NCI-H1930 (cell line): ENCODE results near the gene NPFFR1.
"Not testable (repeated sequence)": the region's sequence is repeated elsewhere in the genome, so short reads cannot be mapped to it uniquely, and the experiment has no call there.

Experiments used
- DNase-seq, 2 experiments: peaks; one replicate each; lab custom pipeline; 2025; lab: John Stamatoyannopoulos, UW

NPFFR1 gene

GRCh38 chr10:70255329-70256299 lies 28.2 kb downstream of the NPFFR1 start:
- no peak for DNase-seq

GRCh38 chr10:70254778-70255328 lies 29.0 kb downstream of the NPFFR1 start:
- no peak for DNase-seq

- DNase-seq, result no peak
Observed at GRCh38 chr10:70253878-70254765, 29.7 kb downstream of the NPFFR1 start.

GRCh38 chr10:70250961-70251680 lies 32.7 kb downstream of the NPFFR1 start:
- no peak for DNase-seq

- DNase-seq, result no peak
Observed at GRCh38 chr10:70247360-70247759, 36.4 kb downstream of the NPFFR1 start.

GRCh38 chr10:70241081-70241480 lies 42.7 kb downstream of the NPFFR1 start:
- no peak for DNase-seq

- not testable (repeated sequence) for DNase-seq
Observed at GRCh38 chr10:70239986-70240385, 43.8 kb downstream of the NPFFR1 start.

- DNase-seq, result not testable (repeated sequence)
Observed at GRCh38 chr10:70239077-70239976, 44.5 kb downstream of the NPFFR1 start.

GRCh38 chr10:70237958-70238536 lies 45.8 kb downstream of the NPFFR1 start:
- DNase-seq, result not testable (repeated sequence)

- no peak for DNase-seq
Observed at GRCh38 chr10:70234668-70235447, 48.9 kb downstream of the NPFFR1 start.

- DNase-seq, result no peak
Observed at GRCh38 chr10:70233939-70234300, 49.9 kb downstream of the NPFFR1 start.

GRCh38 chr10:70233109-70233938 lies 50.5 kb downstream of the NPFFR1 start, which contains the start of gene PPA1:
Gene PPA1, minus strand, starts transcription at chr10:70233429. Its CDS starts 102 bp downstream, at chr10:70233327.
- DNase-seq, result peak; percentile 85 to 91

- no peak for DNase-seq
Observed at GRCh38 chr10:70232859-70233108, 51.0 kb downstream of the NPFFR1 start.

- no peak for DNase-seq
Observed at GRCh38 chr10:70232155-70232858, 51.5 kb downstream of the NPFFR1 start.

- DNase-seq, result no peak
Observed at GRCh38 chr10:70228491-70228890, 55.3 kb downstream of the NPFFR1 start.

- no peak for DNase-seq
Observed at GRCh38 chr10:70227548-70228320, 56.1 kb downstream of the NPFFR1 start.

- no peak for DNase-seq
Observed at GRCh38 chr10:70223728-70224127, 60.1 kb downstream of the NPFFR1 start.
